GM23338 (cell line): Measurements from ENCODE around the gene AGAP2. TPM values are rescaled to one million over a fixed set of nuclear protein-coding genes. Genes with fewer than 3 reads are reported as not detected.
A peak's percentile ranks its signal among the peaks of the same experiment; 100 is the strongest.

Source experiments
- ATAC-seq: fragments of 200-7000 bp; cut with Tn5 transposase; 3 replicates; pipeline ENCODE4 v1.9.1; 2020
- DNase-seq: peaks from one replicate; pipeline ENCODE4 v3.0.0-alpha.2; 2015; ENCODE audit warnings: low spot score
- H2AFZ ChIP-seq: fragments of 200-600 bp; sonication (generic); 2 replicates; pipeline ENCODE4 v1.8.0; 2016; ENCODE audit warnings: antibody characterized with exemption, mild to moderate bottlenecking, moderate library complexity
- H3F3A ChIP-seq: fragments of 200-600 bp; sonication (generic); replicated peaks from 2 replicates; pipeline ENCODE4 v1.8.0; 2017; ENCODE audit warnings: antibody characterized with exemption, mixed run types, low read depth
- H3K27ac ChIP-seq: fragments of 200-600 bp; sonication (generic); 2 replicates; pipeline ENCODE4 v1.6.1; 2016; ENCODE audit warnings: low read depth
- H3K27me3 ChIP-seq: fragments of 200-600 bp; sonication (generic); 2 replicates; pipeline ENCODE4 v1.8.0; 2016; ENCODE audit warnings: mild to moderate bottlenecking, mixed run types, moderate library complexity; ENCODE audit not compliant: insufficient read depth
- H3K36me3 ChIP-seq: fragments of 200-600 bp; sonication (generic); 2 replicates; pipeline ENCODE4 v1.8.0; 2016; ENCODE audit warnings: mild to moderate bottlenecking; ENCODE audit not compliant: insufficient read depth
- H3K4me1 ChIP-seq: fragments of 200-600 bp; sonication (generic); 2 replicates; pipeline ENCODE4 v1.8.0; 2016; ENCODE audit warnings: mild to moderate bottlenecking, moderate library complexity; ENCODE audit not compliant: insufficient read depth
- H3K4me2 ChIP-seq: fragments of 200-600 bp; sonication (generic); 2 replicates; pipeline ENCODE4 v1.7.1; 2017; ENCODE audit warnings: mixed run types
- H3K4me3 ChIP-seq: fragments of 200-600 bp; sonication (generic); 2 replicates; pipeline ENCODE4 v1.6.1; 2016; ENCODE audit warnings: mixed run types
- H3K79me2 ChIP-seq: fragments of 200-600 bp; sonication (generic); replicated peaks from 2 replicates; pipeline ENCODE4 v1.8.0; 2017; ENCODE audit warnings: mild to moderate bottlenecking; ENCODE audit not compliant: insufficient read depth
- H3K9me2 ChIP-seq: fragments of 200-600 bp; sonication (generic); 2 replicates; pipeline ENCODE4 v1.8.0; 2017; ENCODE audit not compliant: insufficient read depth
- H4K20me1 ChIP-seq: fragments of 200-600 bp; sonication (generic); replicated peaks from 2 replicates; pipeline ENCODE4 v1.8.0; 2017; ENCODE audit warnings: mild to moderate bottlenecking; ENCODE audit not compliant: insufficient read depth
- H3K27ac Mint-ChIP-seq: 2 replicates; pipeline ENCODE4 v1.8.0; 2020; ENCODE audit warnings: inconsistent platforms, mild to moderate bottlenecking, moderate library complexity, mixed read lengths
- H3K27me3 Mint-ChIP-seq: 3 replicates; pipeline ENCODE4 v1.8.0; 2022; ENCODE audit warnings: low read depth, mild to moderate bottlenecking, moderate library complexity, mixed read lengths, inconsistent platforms; ENCODE audit not compliant: insufficient read depth, poor library complexity
- H3K36me3 Mint-ChIP-seq: 3 replicates; pipeline ENCODE4 v1.8.0; 2021; ENCODE audit warnings: low read depth, mild to moderate bottlenecking, inconsistent platforms, moderate library complexity, mixed read lengths
- H3K4me1 Mint-ChIP-seq: 3 replicates; pipeline ENCODE4 v1.8.0; 2020; ENCODE audit warnings: mild to moderate bottlenecking, inconsistent platforms, mixed read lengths
- H3K4me3 Mint-ChIP-seq: 3 replicates; pipeline ENCODE4 v1.8.0; 2021; ENCODE audit warnings: moderate library complexity, mild to moderate bottlenecking, inconsistent platforms, mixed read lengths
- H3K9me3 Mint-ChIP-seq: 3 replicates; pipeline ENCODE4 v1.8.0; 2020; ENCODE audit warnings: moderate library complexity, mild to moderate bottlenecking, inconsistent platforms, mixed read lengths
- EZH2 ChIP-seq: fragments of 200-600 bp; sonication (generic); IDR thresholded peaks from one replicate; pipeline ENCODE4 v1.8.0; 2017; ENCODE audit warnings: antibody characterized with exemption, mild to moderate bottlenecking, low read depth; ENCODE audit not compliant: unreplicated experiment
- EZH2phosphoT487 ChIP-seq: fragments of 200-600 bp; sonication (generic); IDR thresholded peaks from one replicate; pipeline ENCODE4 v1.8.1; 2018; ENCODE audit warnings: antibody characterized with exemption; ENCODE audit not compliant: unreplicated experiment
- JUNB ChIP-seq: IDR thresholded peaks from one replicate; pipeline ENCODE4 v1.6.1; 2016; ENCODE audit warnings: antibody characterized with exemption; ENCODE audit not compliant: unreplicated experiment
- NANOG ChIP-seq: IDR thresholded peaks from 2 replicates; pipeline ENCODE4 v1.6.1; 2016; ENCODE audit warnings: antibody characterized with exemption, borderline replicate concordance
- POLR2AphosphoS5 ChIP-seq: IDR thresholded peaks from 2 replicates; pipeline ENCODE4 v1.6.1; 2016; ENCODE audit warnings: antibody characterized with exemption, low read depth
- ZNF114 ChIP-seq: fragments of 250-450 bp; sonication (Bioruptor Pico); IDR thresholded peaks from 2 replicates; pipeline ENCODE4 v1.5.0; 2020; ENCODE audit warnings: mild to moderate bottlenecking, moderate library complexity
- ZNF331 ChIP-seq: fragments of 250-450 bp; sonication (Bioruptor Pico); IDR thresholded peaks from 2 replicates; pipeline ENCODE4 v1.5.0; 2020; ENCODE audit warnings: low read depth, mild to moderate bottlenecking, moderate library complexity
- polyA plus RNA-seq: library from polyadenylated mRNA; unstranded; fragments of >200 nt; fragmentation: Nextera tagmentation; extraction: Ambion mirVana; gene quantifications from 2 replicates; pipeline ENCODE4 v1.2.1, GENCODE V29; 2016
- total RNA-seq: library from RNA; depleted of rRNA; stranded (reverse); fragments of >200 nt; shearing (Covaris generic); gene quantifications from 2 replicates; pipeline ENCODE4 v1.2.3, GENCODE V29; 2014
- TF ChIP-seq, protein P1 (sequence below): IDR thresholded peaks from 2 replicates; pipeline ENCODE4 v1.6.1; 2016; ENCODE audit warnings: antibody characterized with exemption
- TF ChIP-seq, protein P2 (sequence below): fragments of 250-450 bp; sonication (Bioruptor Pico); IDR thresholded peaks from 2 replicates; pipeline ENCODE4 v1.5.0; 2020; ENCODE audit warnings: mild to moderate bottlenecking, moderate library complexity
- TF ChIP-seq, protein P3 (sequence below), 2 experiments: fragments of 200-600 bp in 1 of 2; sonication (generic) in 1 of 2; conservative IDR thresholded peaks; 2 replicates each; pipeline versions ENCODE4 v1.5.1 to v1.6.1; 2016 to 2017; ENCODE audit warnings: antibody characterized with exemption in 2 of 2, low read depth in 2 of 2, mild to moderate bottlenecking in 2 of 2, moderate library complexity in 1 of 2

AGAP2 gene
- total and polyA plus RNA-seq, 2 experiments from 2014 or later = 0.36 to 1.3 TPM

DNA sequence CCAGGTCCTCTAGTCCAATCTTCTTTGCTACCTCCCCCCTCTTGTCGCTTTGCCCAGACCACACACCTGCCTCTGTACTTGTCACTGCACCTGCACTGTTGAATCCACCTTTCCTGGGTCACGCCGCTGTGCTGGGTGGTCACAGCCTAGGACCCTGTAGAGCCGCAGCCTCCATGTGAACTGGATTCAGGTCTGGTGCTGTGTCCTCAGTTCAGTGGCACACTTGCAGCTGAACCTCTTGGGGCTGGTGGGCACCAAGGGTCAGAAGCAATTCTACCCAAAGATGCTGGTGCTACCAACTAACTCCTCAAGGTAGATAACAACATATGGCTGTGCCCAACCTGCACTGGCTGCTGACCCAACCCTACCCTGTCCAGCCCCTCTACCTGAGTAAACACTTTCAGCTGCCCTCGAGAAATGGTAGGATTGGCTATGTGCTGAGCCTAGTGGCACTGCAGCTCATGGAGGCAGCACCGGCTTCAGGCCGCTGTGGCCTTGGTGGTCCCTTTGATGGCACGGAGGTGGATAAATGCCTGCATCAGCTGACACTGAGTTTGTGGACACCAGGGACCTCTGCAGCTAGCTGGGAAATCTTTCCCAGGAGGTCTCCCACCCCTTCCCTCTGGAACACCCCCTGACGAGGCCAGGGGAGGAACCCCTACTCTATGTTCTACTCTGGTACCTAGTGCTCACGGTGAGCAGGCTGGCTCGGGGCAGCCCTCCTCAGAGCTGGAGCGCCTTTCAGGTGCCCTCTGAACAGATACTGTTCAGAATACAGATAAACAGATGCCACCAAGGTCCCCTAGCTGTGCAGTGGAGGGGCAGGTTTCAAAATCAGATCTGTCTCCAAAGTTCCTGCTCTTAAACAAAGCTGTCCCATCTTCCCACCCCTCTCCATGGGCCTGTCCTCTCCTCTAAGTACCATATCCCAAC lies 14.3 kb downstream of the AGAP2 start:
- Histone ChIP-seq H3K27ac (no peak overlapping the region), H3K79me2 (no peaks in the 10 kb centered on the region), H3K27me3 (peaks cover 63% of the 10 kb centered on the region), H3K36me3 (peaks cover 3% of the 10 kb centered on the region; the same call in 1 of the 2 replicates), H3K9me2 (no peaks in the 10 kb centered on the region), H3K4me2 (no peak overlapping the region), H2AFZ (no peak overlapping the region), H4K20me1 (no peaks in the 10 kb centered on the region), H3K4me3 (no peak overlapping the region), H3K4me1 (no peaks in the 10 kb centered on the region), H3F3A (no peaks in the 10 kb centered on the region)
- no peak for TF ChIP-seq POLR2AphosphoS5
- peaks cover 15% of the 10 kb centered on the region for H3K4me1 Mint-ChIP-seq
- no peak overlapping the region for H3K27ac Mint-ChIP-seq
- ATAC-seq (no peak), DNase-seq (no peak)
- no peaks in the 10 kb centered on the region for H3K9me3 Mint-ChIP-seq
- peaks cover 5% of the 10 kb centered on the region; the same call in 2 of the 3 replicates for H3K36me3 Mint-ChIP-seq
- peaks cover 61% of the 10 kb centered on the region for H3K27me3 Mint-ChIP-seq
- peak overlapping the region; percentile 2; the same call in 1 of the 3 replicates for H3K4me3 Mint-ChIP-seq

DNA sequence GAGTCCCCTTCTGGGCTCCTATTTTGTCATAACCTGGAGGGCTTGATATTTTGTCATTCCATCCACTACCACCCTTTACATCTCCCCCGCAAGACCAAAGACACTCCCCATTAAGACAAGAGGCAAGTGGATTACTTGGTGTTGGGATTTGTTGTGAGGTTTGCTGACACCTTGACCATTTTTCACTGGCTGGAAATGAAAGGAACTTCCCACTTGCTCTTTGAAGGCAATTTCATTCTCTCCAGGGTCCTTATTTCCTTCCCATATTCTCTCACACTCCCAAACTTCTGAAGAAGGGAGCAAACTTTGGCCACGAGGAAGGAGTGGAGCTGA lies 14.9 kb downstream of the AGAP2 start:
- no peaks in the 10 kb centered on the region for H4K20me1 ChIP-seq
- Mint-ChIP-seq H3K27ac (no peak overlapping the region), H3K9me3 (no peaks in the 10 kb centered on the region), H3K4me3 (no peak overlapping the region), H3K4me1 (peaks cover 15% of the 10 kb centered on the region), H3K36me3 (peaks cover 10% of the 10 kb centered on the region; the same call in 2 of the 3 replicates), H3K27me3 (peaks cover 54% of the 10 kb centered on the region)
- H3K4me3 ChIP-seq = no peak overlapping the region
- no peaks in the 10 kb centered on the region for H3K4me1 ChIP-seq
- H3K79me2 ChIP-seq = no peaks in the 10 kb centered on the region
- no peak overlapping the region for H2AFZ ChIP-seq
- DNase-seq (no peak), ATAC-seq (no peak)
- peaks cover 56% of the 10 kb centered on the region for H3K27me3 ChIP-seq
- no peaks in the 10 kb centered on the region for H3K9me2 ChIP-seq
- H3K4me2 ChIP-seq = no peak overlapping the region
- H3F3A ChIP-seq = no peaks in the 10 kb centered on the region
- H3K36me3 ChIP-seq = peaks cover 6% of the 10 kb centered on the region; the same call in 1 of the 2 replicates
- H3K27ac ChIP-seq = no peak overlapping the region
- TF ChIP-seq ZNF114 (CRISPR knock-in tag) (no peak), JUNB (no peak), NANOG (no peak), EZH2 (no peak), EZH2phosphoT487 (no peak), POLR2AphosphoS5 (no peak), ZNF331 (no peak)
- TF ChIP-seq, protein P1, sequence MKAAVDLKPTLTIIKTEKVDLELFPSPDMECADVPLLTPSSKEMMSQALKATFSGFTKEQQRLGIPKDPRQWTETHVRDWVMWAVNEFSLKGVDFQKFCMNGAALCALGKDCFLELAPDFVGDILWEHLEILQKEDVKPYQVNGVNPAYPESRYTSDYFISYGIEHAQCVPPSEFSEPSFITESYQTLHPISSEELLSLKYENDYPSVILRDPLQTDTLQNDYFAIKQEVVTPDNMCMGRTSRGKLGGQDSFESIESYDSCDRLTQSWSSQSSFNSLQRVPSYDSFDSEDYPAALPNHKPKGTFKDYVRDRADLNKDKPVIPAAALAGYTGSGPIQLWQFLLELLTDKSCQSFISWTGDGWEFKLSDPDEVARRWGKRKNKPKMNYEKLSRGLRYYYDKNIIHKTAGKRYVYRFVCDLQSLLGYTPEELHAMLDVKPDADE = no peak
- TF ChIP-seq, protein P2, sequence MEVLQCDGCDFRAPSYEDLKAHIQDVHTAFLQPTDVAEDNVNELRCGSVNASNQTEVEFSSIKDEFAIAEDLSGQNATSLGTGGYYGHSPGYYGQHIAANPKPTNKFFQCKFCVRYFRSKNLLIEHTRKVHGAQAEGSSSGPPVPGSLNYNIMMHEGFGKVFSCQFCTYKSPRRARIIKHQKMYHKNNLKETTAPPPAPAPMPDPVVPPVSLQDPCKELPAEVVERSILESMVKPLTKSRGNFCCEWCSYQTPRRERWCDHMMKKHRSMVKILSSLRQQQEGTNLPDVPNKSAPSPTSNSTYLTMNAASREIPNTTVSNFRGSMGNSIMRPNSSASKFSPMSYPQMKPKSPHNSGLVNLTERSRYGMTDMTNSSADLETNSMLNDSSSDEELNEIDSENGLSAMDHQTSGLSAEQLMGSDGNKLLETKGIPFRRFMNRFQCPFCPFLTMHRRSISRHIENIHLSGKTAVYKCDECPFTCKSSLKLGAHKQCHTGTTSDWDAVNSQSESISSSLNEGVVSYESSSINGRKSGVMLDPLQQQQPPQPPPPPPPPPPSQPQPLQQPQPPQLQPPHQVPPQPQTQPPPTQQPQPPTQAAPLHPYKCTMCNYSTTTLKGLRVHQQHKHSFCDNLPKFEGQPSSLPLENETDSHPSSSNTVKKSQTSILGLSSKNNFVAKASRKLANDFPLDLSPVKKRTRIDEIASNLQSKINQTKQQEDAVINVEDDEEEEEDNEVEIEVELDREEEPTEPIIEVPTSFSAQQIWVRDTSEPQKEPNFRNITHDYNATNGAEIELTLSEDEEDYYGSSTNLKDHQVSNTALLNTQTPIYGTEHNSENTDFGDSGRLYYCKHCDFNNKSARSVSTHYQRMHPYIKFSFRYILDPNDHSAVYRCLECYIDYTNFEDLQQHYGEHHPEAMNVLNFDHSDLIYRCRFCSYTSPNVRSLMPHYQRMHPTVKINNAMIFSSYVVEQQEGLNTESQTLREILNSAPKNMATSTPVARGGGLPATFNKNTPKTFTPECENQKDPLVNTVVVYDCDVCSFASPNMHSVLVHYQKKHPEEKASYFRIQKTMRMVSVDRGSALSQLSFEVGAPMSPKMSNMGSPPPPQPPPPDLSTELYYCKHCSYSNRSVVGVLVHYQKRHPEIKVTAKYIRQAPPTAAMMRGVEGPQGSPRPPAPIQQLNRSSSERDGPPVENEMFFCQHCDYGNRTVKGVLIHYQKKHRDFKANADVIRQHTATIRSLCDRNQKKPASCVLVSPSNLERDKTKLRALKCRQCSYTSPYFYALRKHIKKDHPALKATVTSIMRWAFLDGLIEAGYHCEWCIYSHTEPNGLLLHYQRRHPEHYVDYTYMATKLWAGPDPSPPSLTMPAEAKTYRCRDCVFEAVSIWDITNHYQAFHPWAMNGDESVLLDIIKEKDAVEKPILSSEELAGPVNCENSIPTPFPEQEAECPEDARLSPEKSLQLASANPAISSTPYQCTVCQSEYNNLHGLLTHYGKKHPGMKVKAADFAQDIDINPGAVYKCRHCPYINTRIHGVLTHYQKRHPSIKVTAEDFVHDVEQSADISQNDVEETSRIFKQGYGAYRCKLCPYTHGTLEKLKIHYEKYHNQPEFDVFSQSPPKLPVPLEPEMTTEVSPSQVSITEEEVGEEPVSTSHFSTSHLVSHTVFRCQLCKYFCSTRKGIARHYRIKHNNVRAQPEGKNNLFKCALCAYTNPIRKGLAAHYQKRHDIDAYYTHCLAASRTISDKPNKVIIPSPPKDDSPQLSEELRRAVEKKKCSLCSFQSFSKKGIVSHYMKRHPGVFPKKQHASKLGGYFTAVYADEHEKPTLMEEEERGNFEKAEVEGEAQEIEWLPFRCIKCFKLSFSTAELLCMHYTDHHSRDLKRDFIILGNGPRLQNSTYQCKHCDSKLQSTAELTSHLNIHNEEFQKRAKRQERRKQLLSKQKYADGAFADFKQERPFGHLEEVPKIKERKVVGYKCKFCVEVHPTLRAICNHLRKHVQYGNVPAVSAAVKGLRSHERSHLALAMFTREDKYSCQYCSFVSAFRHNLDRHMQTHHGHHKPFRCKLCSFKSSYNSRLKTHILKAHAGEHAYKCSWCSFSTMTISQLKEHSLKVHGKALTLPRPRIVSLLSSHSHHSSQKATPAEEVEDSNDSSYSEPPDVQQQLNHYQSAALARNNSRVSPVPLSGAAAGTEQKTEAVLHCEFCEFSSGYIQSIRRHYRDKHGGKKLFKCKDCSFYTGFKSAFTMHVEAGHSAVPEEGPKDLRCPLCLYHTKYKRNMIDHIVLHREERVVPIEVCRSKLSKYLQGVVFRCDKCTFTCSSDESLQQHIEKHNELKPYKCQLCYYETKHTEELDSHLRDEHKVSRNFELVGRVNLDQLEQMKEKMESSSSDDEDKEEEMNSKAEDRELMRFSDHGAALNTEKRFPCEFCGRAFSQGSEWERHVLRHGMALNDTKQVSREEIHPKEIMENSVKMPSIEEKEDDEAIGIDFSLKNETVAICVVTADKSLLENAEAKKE (CRISPR knock-in tag) = no peak
- TF ChIP-seq, protein P3, sequence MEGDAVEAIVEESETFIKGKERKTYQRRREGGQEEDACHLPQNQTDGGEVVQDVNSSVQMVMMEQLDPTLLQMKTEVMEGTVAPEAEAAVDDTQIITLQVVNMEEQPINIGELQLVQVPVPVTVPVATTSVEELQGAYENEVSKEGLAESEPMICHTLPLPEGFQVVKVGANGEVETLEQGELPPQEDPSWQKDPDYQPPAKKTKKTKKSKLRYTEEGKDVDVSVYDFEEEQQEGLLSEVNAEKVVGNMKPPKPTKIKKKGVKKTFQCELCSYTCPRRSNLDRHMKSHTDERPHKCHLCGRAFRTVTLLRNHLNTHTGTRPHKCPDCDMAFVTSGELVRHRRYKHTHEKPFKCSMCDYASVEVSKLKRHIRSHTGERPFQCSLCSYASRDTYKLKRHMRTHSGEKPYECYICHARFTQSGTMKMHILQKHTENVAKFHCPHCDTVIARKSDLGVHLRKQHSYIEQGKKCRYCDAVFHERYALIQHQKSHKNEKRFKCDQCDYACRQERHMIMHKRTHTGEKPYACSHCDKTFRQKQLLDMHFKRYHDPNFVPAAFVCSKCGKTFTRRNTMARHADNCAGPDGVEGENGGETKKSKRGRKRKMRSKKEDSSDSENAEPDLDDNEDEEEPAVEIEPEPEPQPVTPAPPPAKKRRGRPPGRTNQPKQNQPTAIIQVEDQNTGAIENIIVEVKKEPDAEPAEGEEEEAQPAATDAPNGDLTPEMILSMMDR (conservative IDR thresholded peaks at IDR 0.05; ENCODE audit: low read depth in 2 of 2) = no peak
